ENCODE results near the gene PPIL4. TPM values are rescaled to one million over a fixed set of nuclear protein-coding genes. Genes with fewer than 3 reads are reported as not detected.

PPIL4 gene, protein sequence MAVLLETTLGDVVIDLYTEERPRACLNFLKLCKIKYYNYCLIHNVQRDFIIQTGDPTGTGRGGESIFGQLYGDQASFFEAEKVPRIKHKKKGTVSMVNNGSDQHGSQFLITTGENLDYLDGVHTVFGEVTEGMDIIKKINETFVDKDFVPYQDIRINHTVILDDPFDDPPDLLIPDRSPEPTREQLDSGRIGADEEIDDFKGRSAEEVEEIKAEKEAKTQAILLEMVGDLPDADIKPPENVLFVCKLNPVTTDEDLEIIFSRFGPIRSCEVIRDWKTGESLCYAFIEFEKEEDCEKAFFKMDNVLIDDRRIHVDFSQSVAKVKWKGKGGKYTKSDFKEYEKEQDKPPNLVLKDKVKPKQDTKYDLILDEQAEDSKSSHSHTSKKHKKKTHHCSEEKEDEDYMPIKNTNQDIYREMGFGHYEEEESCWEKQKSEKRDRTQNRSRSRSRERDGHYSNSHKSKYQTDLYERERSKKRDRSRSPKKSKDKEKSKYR
- total RNA-seq, result 18.1 and 21.8 TPM in 2 replicates

DNA sequence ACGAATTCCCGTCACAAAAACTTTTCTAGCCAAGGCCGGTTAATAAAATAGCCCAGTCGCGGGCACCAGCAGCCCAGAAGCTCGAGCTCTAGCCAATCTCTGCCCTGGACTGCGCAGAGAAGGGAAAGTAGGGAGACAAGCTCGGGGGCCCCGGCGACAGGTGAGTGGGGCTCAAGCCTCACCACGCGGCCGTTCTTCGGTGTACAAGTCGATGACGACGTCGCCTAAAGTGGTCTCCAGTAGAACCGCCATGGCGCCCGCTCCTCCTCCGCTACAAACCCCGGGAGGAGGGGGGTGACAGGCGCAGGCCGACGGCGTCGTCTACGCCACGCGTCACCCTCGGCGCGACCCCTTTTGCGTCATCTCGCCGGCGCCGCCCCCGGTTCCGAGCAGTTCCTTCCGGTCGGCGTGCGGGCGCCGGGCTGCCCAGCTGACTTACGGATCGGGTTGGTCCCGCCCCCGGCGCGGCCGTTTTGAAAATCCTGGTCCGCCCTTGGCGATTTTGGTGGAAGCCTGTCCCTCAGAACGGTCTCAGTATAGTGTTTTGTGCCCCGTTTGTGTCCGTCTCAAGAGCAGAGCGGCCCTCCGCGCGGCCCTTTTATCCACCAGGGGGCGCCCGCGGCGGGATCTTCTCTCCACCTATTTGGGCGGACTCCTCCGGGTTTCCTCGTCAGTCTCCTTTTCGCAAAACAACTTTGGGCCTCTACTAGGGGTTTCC is at the start of gene PPIL4:
Gene PPIL4 (minus strand): TSS at position 290 of the 718 bp plus-strand sequence. CDS start 38 bp downstream, at position 252.
- peak; percentile 97 to 98 for DNase-seq (ENCODE audit: low read depth in 2 of 2)

DNA sequence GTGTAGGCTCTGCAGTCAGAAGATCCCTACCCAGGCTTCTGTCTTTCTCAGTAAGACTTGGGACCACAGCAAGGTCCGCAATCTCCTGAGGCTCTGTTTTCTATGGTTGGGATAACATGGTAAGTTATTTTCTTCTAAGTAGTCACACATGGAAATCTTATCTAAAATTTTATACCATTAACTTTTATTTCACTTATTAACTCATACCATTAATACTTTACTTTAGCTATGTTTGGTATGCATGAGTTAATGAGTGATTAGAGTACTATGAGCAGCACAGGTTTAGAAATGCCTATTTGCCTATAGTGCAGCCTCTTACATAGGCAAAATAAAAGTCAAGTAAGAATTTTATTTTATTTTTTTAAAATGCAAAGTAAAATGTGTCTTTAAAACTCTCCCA is 47.6 kb upstream of the PPIL4 start:
- DNase-seq (ENCODE audit: low read depth in 2 of 2), result no peak

DNA sequence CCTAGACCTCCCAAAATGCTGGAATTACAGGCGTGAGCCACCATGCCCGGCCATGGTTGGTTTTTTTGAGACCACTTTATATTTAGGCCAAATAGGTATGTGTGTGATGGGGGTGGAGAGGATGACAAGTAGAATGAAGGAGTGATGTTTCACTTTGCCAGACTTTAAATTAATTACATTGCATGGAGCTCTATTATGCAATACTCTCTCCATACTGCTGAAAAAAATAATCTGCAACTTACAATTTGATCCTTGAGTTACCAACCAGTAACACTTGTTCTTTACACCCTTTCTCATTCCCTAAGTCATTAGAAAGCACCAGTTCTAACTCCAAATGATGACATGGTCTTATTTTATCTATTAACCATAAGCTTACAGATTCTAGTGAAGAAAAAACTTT is 47.1 kb upstream of the PPIL4 start:
- no peak for DNase-seq (ENCODE audit: low read depth in 2 of 2)

DNA sequence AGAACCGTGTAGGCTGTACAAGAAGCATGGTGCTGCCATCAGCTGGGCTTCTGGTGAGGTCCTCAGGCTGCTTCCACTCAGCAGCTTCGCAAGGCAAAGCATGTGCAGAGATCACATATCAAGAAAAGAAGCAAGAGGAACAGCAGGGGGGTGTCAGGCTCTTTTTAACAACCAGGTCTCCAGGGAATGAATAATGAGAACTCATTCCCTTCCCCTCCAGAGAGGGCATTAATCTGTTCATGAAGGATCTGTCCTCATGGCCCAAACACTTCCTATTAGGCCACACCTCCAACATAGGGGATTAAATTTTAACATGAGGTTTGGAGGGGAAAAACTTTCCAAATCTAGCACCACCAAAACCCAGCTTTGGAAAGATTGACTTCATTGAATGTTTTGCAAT is 40.3 kb upstream of the PPIL4 start:
- no peak for DNase-seq (ENCODE audit: low read depth in 2 of 2)

DNA sequence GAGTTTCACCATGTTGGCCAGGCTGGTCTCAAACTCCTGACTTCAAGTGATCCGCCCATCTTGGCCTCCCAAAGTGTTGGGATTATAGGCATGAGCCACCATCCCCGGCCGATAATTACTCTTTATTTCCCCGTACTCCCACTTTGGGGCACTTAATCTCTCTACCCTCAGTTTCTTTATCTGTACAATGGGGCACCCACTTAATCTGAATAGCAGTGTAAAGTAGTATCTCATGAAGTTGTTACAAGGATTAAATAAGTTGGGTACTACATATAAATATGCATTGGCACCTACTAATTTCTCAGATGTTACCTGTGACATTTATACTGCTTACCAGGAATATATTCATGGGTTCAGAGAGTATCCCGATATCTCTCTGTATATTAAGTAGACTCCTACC is 35.5 kb upstream of the PPIL4 start:
- DNase-seq (ENCODE audit: low read depth in 2 of 2), result no peak

DNA sequence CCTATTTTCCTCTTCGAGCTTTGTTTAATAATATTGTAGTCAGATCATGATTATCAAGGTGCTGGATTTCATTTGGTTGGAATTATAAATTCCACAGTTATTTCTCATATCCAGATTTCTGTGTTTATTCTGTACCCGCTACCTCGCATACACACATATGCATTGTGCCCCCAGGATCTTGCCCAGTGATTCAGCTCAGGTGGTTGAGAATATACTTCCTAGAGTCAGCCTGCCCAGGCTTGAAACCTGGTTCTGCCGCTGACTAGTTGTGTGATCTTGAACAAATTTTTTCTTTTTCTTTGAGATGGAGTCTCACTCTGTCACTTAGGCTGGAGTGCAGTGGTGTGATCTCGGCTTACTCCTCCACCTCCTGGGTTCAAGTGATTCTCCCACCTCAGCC is 35.0 kb upstream of the PPIL4 start:
- no peak for DNase-seq (ENCODE audit: low read depth in 2 of 2)

DNA sequence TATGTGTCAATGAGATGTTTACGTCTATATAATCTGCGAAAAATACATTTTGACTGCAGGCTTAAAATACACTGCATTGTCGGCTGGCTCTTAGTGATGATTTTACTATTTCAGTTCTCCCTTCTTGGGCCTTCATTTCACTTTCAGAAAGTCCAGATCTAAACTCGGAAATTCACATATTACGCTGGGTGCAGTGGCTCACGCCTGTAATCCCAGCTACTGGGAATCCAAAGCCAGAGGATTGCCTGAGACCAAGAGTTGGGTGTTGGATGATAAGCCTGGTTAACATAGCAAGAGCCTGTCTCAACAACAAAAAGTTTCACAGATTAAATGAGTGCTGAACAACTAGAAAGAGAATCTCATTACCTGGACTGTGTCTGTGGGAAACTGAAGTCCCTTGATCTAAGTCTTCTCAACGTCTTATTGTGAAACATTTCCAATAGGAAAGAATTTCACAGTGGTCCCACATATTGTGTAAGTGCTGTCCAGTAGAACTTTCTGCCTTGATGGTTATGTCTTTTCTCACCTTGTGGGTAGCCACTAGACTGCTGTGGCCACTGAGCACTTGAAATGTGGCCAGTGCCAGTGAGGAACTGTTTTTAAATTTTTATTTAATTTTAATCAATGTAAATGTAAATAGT is 22.2 kb upstream of the PPIL4 start:
- no peak for DNase-seq (ENCODE audit: low read depth in 2 of 2)

DNA sequence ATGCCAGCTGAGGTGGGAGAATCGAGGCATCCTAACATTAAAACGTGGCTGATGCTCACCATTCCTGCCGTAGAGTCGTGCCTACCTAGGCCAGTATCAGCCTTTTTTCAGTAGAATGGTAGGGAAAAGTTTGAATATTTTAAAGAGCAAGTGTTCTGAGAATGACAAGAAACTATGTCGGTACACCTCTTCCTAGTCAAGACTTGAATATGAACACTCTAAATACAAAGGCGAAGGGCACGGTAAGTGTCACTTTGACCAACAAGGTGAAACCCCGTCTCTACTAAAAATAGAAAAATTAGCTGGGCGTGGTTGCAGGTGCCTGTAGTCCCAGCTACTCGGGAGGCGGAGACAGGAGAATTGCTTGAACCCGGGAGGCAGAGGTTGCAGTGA is 21.3 kb upstream of the PPIL4 start:
- no peak for DNase-seq (ENCODE audit: low read depth in 2 of 2)

DNA sequence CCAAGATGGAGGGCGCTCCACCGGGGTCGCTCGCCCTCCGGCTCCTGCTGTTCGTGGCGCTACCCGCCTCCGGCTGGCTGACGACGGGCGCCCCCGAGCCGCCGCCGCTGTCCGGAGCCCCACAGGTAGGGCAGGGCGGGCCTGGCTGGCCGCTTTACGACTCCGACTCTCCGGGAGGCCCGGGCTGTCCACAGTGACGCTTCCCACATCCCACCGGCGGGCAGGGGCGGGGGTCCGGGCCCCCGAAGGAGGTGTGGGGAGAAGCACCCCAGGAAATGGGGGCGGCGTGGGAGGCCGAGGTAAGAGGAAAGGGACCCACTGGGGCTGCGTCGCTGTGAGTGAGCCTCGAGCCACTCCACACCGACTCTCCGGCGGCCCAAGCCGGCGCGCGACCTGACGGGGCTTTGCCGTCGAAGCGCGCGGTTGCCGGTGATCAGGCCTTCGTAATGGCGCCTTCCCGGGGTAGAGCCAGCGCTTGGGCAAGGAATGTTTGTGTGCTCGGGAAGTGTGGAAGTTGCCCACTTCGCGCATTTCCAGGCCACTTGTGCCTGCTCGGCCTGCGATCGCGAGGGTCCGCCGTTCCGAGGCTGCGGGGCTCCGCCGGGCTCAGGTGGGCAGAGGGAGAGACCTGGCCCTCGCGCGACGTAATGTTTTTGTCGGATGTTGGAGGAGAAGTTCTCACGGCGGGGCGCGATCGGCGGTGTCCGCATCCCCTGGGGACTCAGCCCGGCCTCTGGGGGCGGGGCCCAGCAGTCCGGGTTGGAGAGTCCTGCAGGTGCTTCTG is 20.8 kb upstream of the PPIL4 start:
- DNase-seq (ENCODE audit: low read depth in 2 of 2), result peak; percentile 65 to 78

DNA sequence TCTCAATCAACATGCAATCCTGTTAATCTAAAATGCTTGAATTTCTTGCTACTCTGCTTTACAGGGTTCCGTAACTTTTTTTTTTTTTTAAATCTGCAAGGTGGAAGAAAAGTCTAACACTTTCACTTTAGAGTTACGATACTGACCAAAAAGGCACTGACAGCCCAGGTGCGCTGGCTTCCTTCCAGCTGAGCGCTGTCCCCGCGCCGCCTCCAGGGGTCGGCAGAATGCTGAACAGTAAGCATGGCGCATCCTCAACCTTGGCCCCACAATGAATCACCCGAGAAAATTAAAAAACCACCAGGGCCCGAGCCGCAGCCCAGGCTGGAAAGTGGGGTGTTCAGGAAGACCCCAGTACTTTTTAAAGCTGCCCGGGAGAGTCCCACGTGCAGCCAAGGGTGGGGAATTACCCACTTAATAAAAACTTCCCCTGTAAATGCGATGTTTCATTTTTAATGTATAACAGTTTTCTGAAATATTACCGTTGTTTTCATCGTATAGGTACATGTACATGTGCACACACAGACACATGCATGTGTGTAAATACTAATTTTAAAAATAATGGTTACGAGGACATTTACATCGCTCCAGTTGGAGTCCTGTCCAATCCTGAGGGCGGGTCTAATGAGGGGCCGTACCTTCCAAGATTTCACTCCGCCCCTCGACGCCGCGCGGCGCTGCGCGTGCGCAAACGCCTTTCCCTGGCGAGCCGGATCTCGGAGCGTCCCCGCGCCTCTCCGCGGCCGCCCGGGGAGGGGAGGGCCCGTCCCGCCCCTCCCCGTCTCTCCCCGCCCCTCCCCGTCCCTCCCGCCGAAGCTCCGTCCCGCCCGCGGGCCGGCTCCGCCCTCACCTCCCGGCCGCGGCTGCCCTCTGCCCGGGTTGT is 19.9 kb upstream of the PPIL4 start, which contains the start of gene GINM1:
Gene GINM1 (plus strand): TSS at position 849 of the 883 bp plus-strand sequence. CDS start 40 bp downstream, outside the sequence.
- DNase-seq (ENCODE audit: low read depth in 2 of 2), result peak; percentile 95 to 96

DNA sequence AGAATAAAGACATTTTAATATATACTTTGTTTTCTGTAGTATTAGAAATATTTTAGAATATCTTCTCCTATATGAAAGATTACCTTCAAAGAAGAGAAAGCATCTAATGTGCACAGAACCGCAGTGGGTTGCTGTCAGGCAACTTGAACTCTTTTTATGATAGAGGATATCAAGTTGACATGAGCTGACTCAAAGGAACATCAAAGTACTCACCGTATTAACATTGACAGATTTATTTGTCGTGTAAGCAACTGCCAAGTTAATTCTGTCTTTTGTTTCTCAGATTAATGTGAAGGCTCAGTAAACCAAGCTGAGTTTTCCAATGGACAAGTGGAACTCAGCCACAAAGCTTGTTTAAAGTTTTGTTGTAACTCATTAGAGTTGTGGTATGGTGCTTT is 18.1 kb upstream of the PPIL4 start:
- no peak for DNase-seq (ENCODE audit: low read depth in 2 of 2)

DNA sequence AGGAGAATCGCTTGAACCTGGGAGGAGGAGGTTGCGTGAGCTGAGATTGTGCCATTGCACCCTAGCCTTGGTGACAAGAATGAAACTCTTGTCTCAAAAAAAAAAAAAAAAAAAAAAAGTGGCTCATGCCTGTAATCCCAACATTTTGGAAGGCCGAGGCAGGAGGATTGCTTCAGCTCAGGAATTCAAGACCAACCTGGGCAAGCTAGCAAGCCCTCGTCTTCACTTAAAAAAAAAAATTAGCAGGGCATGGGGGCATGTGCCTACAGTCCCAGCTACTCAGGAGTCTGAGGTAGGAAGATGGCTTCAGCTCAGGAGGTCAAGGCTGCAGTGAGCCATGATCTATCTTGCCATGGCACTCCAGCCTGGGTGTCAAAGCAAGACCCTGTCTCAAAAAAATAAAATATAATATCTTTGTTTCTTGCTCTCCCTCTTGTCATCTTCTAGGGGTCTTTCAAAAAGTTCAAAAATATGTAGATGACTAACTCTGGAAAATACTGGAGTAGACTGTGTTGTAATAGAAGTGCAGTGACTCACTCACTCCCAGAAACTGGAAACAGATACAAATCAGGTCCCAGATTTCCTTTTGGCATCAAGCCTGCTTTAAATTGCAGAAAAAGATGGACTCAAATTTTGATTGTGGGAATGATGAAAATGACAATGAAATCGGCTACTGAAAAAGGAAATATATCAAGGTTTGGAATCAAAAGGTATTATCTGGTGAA is 17.5 kb upstream of the PPIL4 start:
- DNase-seq (ENCODE audit: low read depth in 2 of 2), result peak; percentile 49 to 81

DNA sequence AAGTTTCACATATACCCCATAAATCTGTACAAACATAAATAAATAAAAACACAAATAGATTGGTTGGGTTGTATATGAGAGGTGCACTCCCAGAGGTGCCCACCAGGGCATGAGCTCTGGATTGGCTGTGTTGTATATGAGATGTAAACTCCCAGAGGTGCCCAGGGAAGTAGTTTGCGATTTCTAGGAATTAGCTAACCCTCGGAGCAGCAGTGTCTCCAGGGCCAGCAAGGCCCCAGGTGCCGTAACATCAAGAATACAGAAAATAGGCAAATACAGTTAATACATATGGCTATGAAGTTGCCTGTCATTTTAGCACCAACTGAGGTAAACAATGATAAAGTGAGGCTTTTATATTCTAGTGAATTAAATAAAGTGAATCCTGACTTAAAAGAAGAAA is 14.9 kb upstream of the PPIL4 start:
- peak; percentile 18 to 22 for DNase-seq (ENCODE audit: low read depth in 2 of 2)

DNA sequence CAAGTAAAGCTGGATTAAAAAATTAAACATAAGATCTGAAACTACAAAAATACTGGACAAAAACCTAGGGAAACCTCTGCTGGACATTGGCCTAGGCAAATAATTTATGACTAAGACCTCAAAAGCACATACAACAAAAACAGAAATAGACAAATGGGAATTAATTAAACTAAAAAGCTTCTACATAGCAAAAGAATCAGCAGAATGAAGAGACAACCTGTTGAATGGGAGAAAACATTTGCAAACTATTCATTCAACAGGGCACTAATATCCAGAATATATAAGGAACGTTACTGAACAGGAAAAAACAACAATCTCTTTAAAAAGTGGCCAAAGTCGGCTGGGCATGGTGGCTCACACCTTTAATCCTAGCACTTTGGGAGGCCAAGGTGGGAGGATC is 13.5 kb upstream of the PPIL4 start:
- DNase-seq (ENCODE audit: low read depth in 2 of 2), result no peak

DNA sequence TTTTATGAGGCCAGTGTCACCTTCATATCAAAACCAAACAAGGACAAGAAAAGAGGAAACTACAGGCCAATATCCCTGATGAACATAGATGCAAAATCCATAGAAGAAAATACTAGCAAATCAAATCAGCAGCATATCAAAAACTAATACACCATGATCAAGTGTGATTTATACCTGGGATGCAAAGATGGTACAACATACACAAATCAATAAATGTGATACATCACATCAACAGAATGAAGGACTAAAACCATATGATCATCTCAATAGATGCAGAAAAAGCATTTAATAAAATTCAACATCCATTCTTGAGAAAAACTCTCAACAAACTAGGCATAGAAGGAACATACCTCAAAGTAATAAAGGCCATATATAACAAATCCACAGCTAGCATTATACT is 12.2 kb upstream of the PPIL4 start:
- no peak for DNase-seq (ENCODE audit: low read depth in 2 of 2)

DNA sequence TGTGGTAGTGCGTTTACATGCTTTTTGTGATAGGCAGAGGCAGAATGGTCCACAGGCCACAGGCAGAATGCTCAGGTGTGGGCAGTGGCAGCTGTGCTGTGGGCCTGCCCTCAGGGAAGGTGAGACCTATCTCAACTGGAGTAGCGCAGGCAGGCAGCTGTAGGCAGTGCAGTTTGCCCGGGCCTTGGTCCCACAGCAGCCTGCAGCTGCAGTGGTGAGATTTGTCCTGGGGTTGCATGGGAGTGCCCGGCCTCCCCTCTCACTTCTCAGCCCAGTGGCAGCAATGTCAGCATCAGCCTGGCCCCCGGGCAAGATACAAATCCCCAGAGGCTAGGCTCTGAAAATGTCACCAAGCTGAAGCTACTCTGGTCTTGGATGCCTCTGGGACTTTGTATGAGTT is 6.1 kb upstream of the PPIL4 start:
- DNase-seq (ENCODE audit: low read depth in 2 of 2), result no peak

DNA sequence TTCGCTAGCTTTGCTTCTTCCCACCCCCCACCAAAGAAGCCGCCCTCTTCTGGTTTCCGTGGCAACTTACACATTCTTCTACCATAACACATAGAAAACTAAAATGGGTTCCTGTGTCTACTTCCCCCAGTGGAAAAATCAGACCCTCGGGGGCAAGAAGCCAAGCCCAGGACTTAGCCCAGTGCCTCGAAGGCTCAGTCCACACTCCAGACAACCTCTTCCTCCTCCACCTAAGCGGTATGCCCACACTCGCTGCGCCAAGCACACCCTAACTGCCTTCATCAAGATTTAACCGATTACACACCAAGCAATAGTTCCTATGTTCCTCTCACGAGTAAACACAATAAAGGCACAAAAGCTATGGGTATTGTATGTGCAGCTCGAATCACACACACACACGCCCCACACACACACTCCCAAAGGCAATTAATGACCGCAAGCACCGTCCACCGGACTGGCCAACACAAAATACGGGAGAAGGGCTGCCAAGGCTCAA is 537 bp downstream of the PPIL4 start:
- DNase-seq (ENCODE audit: low read depth in 2 of 2), result peak; percentile 79 to 89

DNA sequence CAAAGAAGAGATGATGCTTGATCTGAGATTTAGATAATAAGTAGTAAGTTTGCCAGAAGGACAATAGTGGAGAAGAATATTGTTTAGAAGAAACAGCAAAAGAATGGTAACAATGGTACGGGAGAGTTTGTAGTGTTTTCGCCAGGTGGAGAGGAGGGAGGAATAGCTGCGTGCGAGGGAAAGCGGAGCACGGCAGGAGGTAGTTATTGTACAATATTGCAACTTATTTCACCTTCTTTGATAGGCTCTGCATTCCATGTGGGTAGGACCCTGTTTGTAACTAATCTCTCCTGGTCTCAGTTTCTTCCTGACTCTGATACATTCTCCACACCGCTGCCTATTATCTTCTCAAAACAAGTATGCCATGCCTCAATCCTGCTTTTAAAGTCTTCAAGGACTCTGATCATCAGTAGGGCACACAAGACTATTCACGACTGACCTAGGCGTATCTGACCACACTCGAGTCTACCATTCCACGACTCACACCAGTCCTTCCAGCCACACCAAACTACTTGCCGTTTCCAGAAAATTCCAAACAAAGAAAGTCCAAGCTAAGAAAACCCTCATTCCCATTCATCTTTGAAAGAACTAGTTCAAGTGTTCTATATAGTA is 1.1 kb downstream of the PPIL4 start:
- DNase-seq (ENCODE audit: low read depth in 2 of 2), result peak in 1 of 2 donors; percentile 27

DNA sequence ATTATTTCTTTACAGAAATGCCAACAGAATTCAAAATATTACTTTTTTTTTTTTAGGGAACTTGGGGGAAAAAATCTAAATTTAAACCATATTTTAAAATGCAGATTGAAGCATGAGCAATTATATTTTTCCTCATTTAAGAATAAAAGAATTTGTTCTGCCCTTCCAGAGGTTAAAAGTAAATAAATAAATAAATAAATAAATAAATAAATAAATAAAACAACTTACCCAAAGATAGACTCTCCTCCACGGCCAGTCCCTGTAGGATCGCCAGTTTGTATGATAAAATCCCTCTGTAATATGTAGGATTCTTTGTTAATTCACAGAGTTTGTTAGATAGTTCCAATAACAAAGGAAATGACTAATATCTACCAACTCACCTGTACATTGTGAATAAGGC is 4.7 kb downstream of the PPIL4 start:
- DNase-seq (ENCODE audit: low read depth in 2 of 2), result peak in 1 of 2 donors; percentile 23

Measured in lung microvascular endothelial cell (primary cell).